K562 (cell line): ENCODE results near the gene LHPP. TPM values are rescaled to one million over a fixed set of nuclear protein-coding genes. Genes with fewer than 3 reads are reported as not detected.
A peak's percentile ranks its signal among the peaks of the same experiment; 100 is the strongest.

ENCODE experiments used
- ATAC-seq: fragments of 200-7000 bp; cut with Tn5 transposase; 3 replicates; pipeline ENCODE4 v1.9.1; 2020; ENCODE audit warnings: moderate library complexity
- Bru-seq: library from RNA; stranded (reverse); fragments of 400-500 nt; gene quantifications from one replicate; lab custom pipeline; 2021; lab: Mats Ljungman, UMichigan
- BruChase-seq, 2 experiments: library from RNA; stranded (reverse); fragments of 400-500 nt; gene quantifications; one replicate each; lab custom pipeline; 2021; lab: Mats Ljungman, UMichigan
- BruUV-seq: library from RNA; stranded (reverse); fragments of 400-500 nt; replicated peaks from 2 replicates; lab custom pipeline; 2021; lab: Mats Ljungman, UMichigan
- CTCF ChIA-PET: fragments of 300-600 bp; formaldehyde crosslinking; extraction: SDS; loops from one replicate; lab custom pipeline; 2021; ENCODE audit warnings: low intra/inter-chr PET ratio; lab: Yijun Ruan, JAX
- POLR2A ChIA-PET: fragments of 300-600, 350-650 bp; sonication (Branson Sonifier 250); formaldehyde crosslinking; extraction: SDS; loops from one replicate; lab custom pipeline; 2021; ENCODE audit warnings: antibody characterized with exemption, inconsistent platforms; lab: Yijun Ruan, JAX
- DNase-seq, 4 experiments: peaks; one replicate each; pipeline versions ENCODE4 v3.0.0 to v3.0.0-alpha.2; 2011 to 2018; ENCODE audit warnings: low spot score in 3 of 4, mixed read lengths in 3 of 4; ENCODE audit errors: extremely low read depth in 1 of 4
- FAIRE-seq: peaks from 2 replicates; lab custom pipeline; 2011; peaks lifted over from hg19 to GRCh38; lab: Jason Lieb, UNC
- H2AFZ ChIP-seq: 2 replicates; pipeline ENCODE4 v1.6.0; 2011; ENCODE audit warnings: low read depth, low read length, control low read depth, inconsistent platforms
- H3K27ac ChIP-seq: fragments of 200-600 bp; 3 replicates; pipeline ENCODE4 v1.8.0; 2011; ENCODE audit warnings: low read depth, mild to moderate bottlenecking, control low read depth, inconsistent platforms, low read length, moderate library complexity, mixed read lengths; ENCODE audit errors: extremely low read depth
- H3K27me3 ChIP-seq, 2 experiments: fragments of 300-600 bp in 1 of 2; 2 replicates in 1 of 2; 3 replicates in 1 of 2; pipeline versions ENCODE4 v1.6.0 to v1.8.0; 2011; ENCODE audit warnings: inconsistent platforms in 2 of 2, low read length in 2 of 2, mild to moderate bottlenecking in 1 of 2, mixed read lengths in 1 of 2, moderate library complexity in 1 of 2; ENCODE audit not compliant: control insufficient read depth in 2 of 2, insufficient read depth in 2 of 2
- H3K36me3 ChIP-seq: fragments of 300-600 bp; 3 replicates; pipeline ENCODE4 v1.8.0; 2011; ENCODE audit warnings: mild to moderate bottlenecking, low read length, inconsistent platforms; ENCODE audit not compliant: control insufficient read depth, insufficient read depth
- H3K4me1 ChIP-seq, 2 experiments: fragments of 200-600 bp in 1 of 2; replicated peaks in 1 of 2; 2 replicates in 1 of 2; 3 replicates in 1 of 2; pipeline versions ENCODE4 v1.5.1 to v1.8.0; 2011; ENCODE audit warnings: inconsistent platforms in 2 of 2, low read length in 2 of 2, mild to moderate bottlenecking in 1 of 2, mixed read lengths in 1 of 2, moderate library complexity in 1 of 2; ENCODE audit not compliant: control insufficient read depth in 2 of 2, insufficient read depth in 2 of 2
- H3K4me2 ChIP-seq: 2 replicates; pipeline ENCODE4 v1.6.1; 2011; ENCODE audit warnings: low read length, control low read depth, inconsistent platforms, mixed read lengths; ENCODE audit not compliant: insufficient read depth
- H3K4me3 ChIP-seq: fragments of 200-600 bp; sonication (generic), shearing (Covaris generic); 2 replicates; pipeline ENCODE4 v1.5.1; 2016; ENCODE audit warnings: control low read depth, inconsistent platforms
- H3K79me2 ChIP-seq: fragments of 200-600 bp; 3 replicates; pipeline ENCODE4 v1.8.0; 2011; ENCODE audit warnings: low read length, inconsistent platforms; ENCODE audit not compliant: control insufficient read depth, insufficient read depth
- H3K9ac ChIP-seq, 2 experiments: 2 replicates each; pipeline versions ENCODE4 v1.6.0 to v1.6.1; 2011; ENCODE audit warnings: low read depth in 2 of 2, low read length in 2 of 2, control low read depth in 1 of 2, inconsistent platforms in 1 of 2, mild to moderate bottlenecking in 1 of 2, mixed read lengths in 1 of 2; ENCODE audit not compliant: insufficient read depth in 1 of 2
- H3K9me1 ChIP-seq: one replicate; pipeline ENCODE4 v1.6.0; 2011; ENCODE audit warnings: inconsistent platforms, mild to moderate bottlenecking, low read length, moderate library complexity; ENCODE audit not compliant: control insufficient read depth, insufficient read depth
- H3K9me3 ChIP-seq: replicated peaks from 2 replicates; pipeline ENCODE4 v1.5.1; 2011; ENCODE audit warnings: low read depth, low read length, inconsistent platforms; ENCODE audit not compliant: control insufficient read depth, insufficient read depth
- H4K20me1 ChIP-seq: replicated peaks from 2 replicates; pipeline ENCODE4 v1.6.1; 2011; ENCODE audit warnings: low read length, inconsistent platforms, mixed read lengths; ENCODE audit not compliant: control insufficient read depth, insufficient read depth
- CREB3L1 ChIP-seq: fragments of 450-650 bp; IDR thresholded peaks from 2 replicates; pipeline ENCODE4 v1.6.1; 2014; ENCODE audit warnings: low read depth, mild to moderate bottlenecking, moderate library complexity, borderline replicate concordance
- CREM ChIP-seq: IDR thresholded peaks from 2 replicates; pipeline ENCODE4 v1.6.1; 2014; ENCODE audit warnings: antibody characterized with exemption, low read depth
- ID3 ChIP-seq, 2 experiments: fragments of 250-450 bp in 1 of 2; fragments of 450-650 bp in 1 of 2; sonication (Bioruptor Pico) in 1 of 2; IDR thresholded peaks; 2 replicates each; pipeline versions ENCODE4 v1.6.1 to v1.8.0; 2016 to 2021; ENCODE audit warnings: mild to moderate bottlenecking in 2 of 2, moderate library complexity in 2 of 2, missing compliant biosample characterization in 1 of 2, missing genetic modification characterization in 1 of 2
- U2AF1 ChIP-seq: fragments of 200-400 bp; formaldehyde crosslinking; optimal IDR thresholded peaks from 2 replicates; pipeline ENCODE3; 2017; ENCODE audit warnings: mild to moderate bottlenecking, low read depth, low read length, moderate library complexity
- ZKSCAN3 ChIP-seq: fragments of 250-450 bp; sonication (Bioruptor Pico); IDR thresholded peaks from 2 replicates; pipeline ENCODE4 v1.4.0; 2020
- WGBS: fragments of 100-300 bp; shearing (Covaris generic); methylation state at CpG from one replicate; pipeline ENCODE4 v1.1.6; 2016; ENCODE audit warnings: low coverage, mixed read lengths; ENCODE audit not compliant: insufficient coverage; ENCODE audit errors: missing lambda C conversion rate; 5-methylcytosine and 5-hydroxymethylcytosine counted together
- in situ Hi-C: fragments of 300-500 bp; cut with MboI; formaldehyde crosslinking; loops from 4 replicates; pipeline ENCODE4 v1.15.0; 2018; ENCODE audit warnings: inconsistent platforms, mixed read lengths
- intact Hi-C: fragments of 100-400 bp; cut with micrococcal nuclease; formaldehyde crosslinking; loops from 2 replicates; pipeline ENCODE4 v1.14.2; 2022
- long read RNA-seq, 3 experiments: library from polyadenylated mRNA in 2 of 3; library from RNA in 1 of 3; unstranded in 2 of 3; stranded (forward) in 1 of 3; transcript quantifications; one replicate each; pipeline ENCODE4 v2.0.0, GENCODE V29; 2019 to 2022
- polyA minus RNA-seq, 3 experiments: library from RNA; depleted of rRNA, polyadenylated mRNA; stranded (reverse); fragments of >200 nt; gene quantifications; 2 replicates each; pipeline ENCODE4 v1.2.3, GENCODE V29; 2011
- polyA plus RNA-seq, 8 experiments: library from polyadenylated mRNA; depleted of rRNA in 4 of 8; stranded (reverse) in 5 of 8; unstranded in 3 of 8; fragments of >200 nt; fragmentation: Nextera tagmentation in 2 of 8; fragmentation: Illumina TruSeq in 1 of 8; extraction: Ambion mirVana in 2 of 8; extraction: Trizol in 1 of 8; gene quantifications; 2 replicates each; pipeline versions ENCODE4 v1.2.1 to v1.2.3, GENCODE V29; 2011 to 2014; ENCODE audit warnings: inconsistent platforms in 1 of 8, missing spikeins in 1 of 8
- total RNA-seq, 7 experiments: library from RNA; depleted of rRNA in 6 of 7; stranded (reverse); fragments of >200 nt in 6 of 7; fragmentation: Illumina TruSeq in 2 of 7; extraction: Trizol in 2 of 7; gene quantifications; 2 replicates each; pipeline versions ENCODE4 v1.2.1 to v1.2.3, GENCODE V29; 2011 to 2021; ENCODE audit warnings: low replicate concordance in 1 of 7

Gene LHPP
- 4.8 and 10.8 TPM in 2 replicates for total RNA-seq (2011; cell fraction: chromatin; rRNA removed; ENCODE audit: low replicate concordance)
- total RNA-seq (2011; cell fraction: nucleolus; rRNA removed): 8.4 and 8.8 TPM in 2 replicates
- 5.4 and 5.6 TPM in 2 replicates for total RNA-seq (2011; cell fraction: nucleoplasm; rRNA removed)
- 2.4 and 6.0 TPM in 2 replicates for total RNA-seq (2014; rRNA removed)
- 2.2 and 3.3 TPM in 2 replicates for total RNA-seq (2014; rRNA removed; fragmentation: Illumina TruSeq; extraction: Trizol)
- 3.0 and 3.3 TPM in 2 replicates for total RNA-seq (2015; rRNA removed; fragmentation: Illumina TruSeq; extraction: Trizol)
- total RNA-seq (2021): 5.3 and 6.3 TPM in 2 replicates
- polyA plus RNA-seq (2011; rRNA removed): 6.6 and 7.4 TPM in 2 replicates
- polyA plus RNA-seq (2011; cell fraction: cytosol; rRNA removed): 5.8 and 6.9 TPM in 2 replicates
- polyA plus RNA-seq (2011; cell fraction: nucleus; rRNA removed): 8.0 and 9.5 TPM in 2 replicates
- 7.6 and 10.8 TPM in 2 replicates for polyA plus RNA-seq (2012)
- polyA plus RNA-seq (2014; fragmentation: Illumina TruSeq; extraction: Trizol): 3.0 and 3.2 TPM in 2 replicates
- polyA plus RNA-seq (2014; fragmentation: Nextera tagmentation; extraction: Ambion mirVana): under 1 TPM; 0.34 to 0.56 TPM
- polyA plus RNA-seq (2014; rRNA removed): 4.1 and 6.4 TPM in 2 replicates
- polyA minus RNA-seq (2011; rRNA and poly(A)+ RNA removed): 2.7 and 4.6 TPM in 2 replicates
- 2.4 and 4.1 TPM in 2 replicates for polyA minus RNA-seq (2011; cell fraction: cytosol; rRNA and poly(A)+ RNA removed)
- 2.6 and 3.4 TPM in 2 replicates for polyA minus RNA-seq (2011; cell fraction: nucleus; rRNA and poly(A)+ RNA removed)
- Bru-seq, nascent RNA: percentile 40 among the genes with signal in this experiment
- BruChase-seq, experiment 1, labeled RNA remaining after a 2-hour chase: percentile 32 among the genes with signal in this experiment
- percentile 30 among the genes with signal in this experiment for BruChase-seq, experiment 2, labeled RNA remaining after a 6-hour chase
- long read RNA-seq, experiment 1, transcript LHPP-203 (6 exons, 840 nt): major isoform, 9 of 18 reads
- long read RNA-seq, experiment 1, partial matches to known transcripts: 4 of 18 reads
- long read RNA-seq, experiment 1, other reads (novel, unspliced or antisense): 4 of 18 reads
- long read RNA-seq, experiment 2, partial matches to known transcripts: 1 of 6 reads
- long read RNA-seq, experiment 2, other reads (novel, unspliced or antisense): 0 of 6 reads
- long read RNA-seq, experiment 3, partial matches to known transcripts: 0 of 7 reads
- long read RNA-seq, experiment 3, other reads (novel, unspliced or antisense): 0 of 7 reads

- Histone ChIP-seq H3K4me2 (peak within 1 kb of the TSS; percentile 90), H3K4me3 (peak within 1 kb of the TSS; percentile 76), H3K79me2 (peaks cover 16% of the 10 kb centered on the region), H3K4me1 (peaks cover 24 to 29% of the 10 kb centered on the region in 2 experiments), H3K36me3 (no peaks in the 10 kb centered on the region), H3K27ac (peak within 1 kb of the TSS; percentile 75), H2AFZ (peak within 1 kb of the TSS; percentile 99), H3K27me3 (no peaks in the 10 kb centered on the region), H3K9me1 (no peaks in the 10 kb centered on the region), H3K9me3 (no peaks in the 10 kb centered on the region), H4K20me1 (no peaks in the 10 kb centered on the region), H3K9ac (peak within 1 kb of the TSS; percentile 51 to 91; a peak in 3 of 4 replicates)
- BruUV-seq: no TSS peak
- intact Hi-C loops (no loop called here), in situ Hi-C loops (no loop called here)
- WGBS: 2% methylated on average over 48 of the region's 81 CpGs
- peak; percentile 97 for ATAC-seq
- ChIA-PET CTCF (no interaction called here), POLR2A (interaction anchor here (0.6 to 1.8 kb wide), 3 partner anchors 24 to 329 kb away, joined by 3 to 5 read pairs (median 3); no protein-coding TSS in a partner anchor)
- peak; percentile 65 for FAIRE-seq
- peak; percentile 81 to 88 (median 83) for DNase-seq
- TF ChIP-seq CREB3L1 (peak; percentile 81), CREM (peak; percentile 87), ZKSCAN3 (CRISPR knock-in tag) (no peak), ID3 (CRISPR knock-in tag; IDR thresholded peaks at IDR 0.05) (no peak), ID3 (tag; IDR thresholded peaks at IDR 0.05) (0 out of 2 replicates have a peak, but pooled peaks have one; percentile 29), U2AF1 (no peak)
Observed at GRCh38 chr10:124461642-124462347, at the start of gene LHPP. Gene LHPP (plus strand): TSS chr10:124461823. CDS start chr10:124461863, 40 bp downstream.
